Breast epithelium (tissue), 4 donors: ENCODE measurements around the gene REELD1. TPM values are rescaled to one million over a fixed set of nuclear protein-coding genes. Genes with fewer than 3 reads are reported as not detected.

Experiments
- DNase-seq, 2 donors: peaks; one replicate each; pipeline ENCODE4 v3.0.0-alpha.2; 2019; ENCODE audit warnings: low spot score in 2 of 2
- H3K27ac ChIP-seq, 2 donors: fragments of 200-600 bp; sonication (generic) in 1 of 2; one replicate each; pipeline ENCODE4 v1.5.1; 2016 to 2019; ENCODE audit warnings: mild to moderate bottlenecking in 1 of 2
- H3K27me3 ChIP-seq, 2 donors: fragments of 200-600 bp; sonication (generic) in 1 of 2; one replicate each; pipeline versions ENCODE4 v1.5.1 to v1.6.0; 2017 to 2019; ENCODE audit warnings: control low read depth in 1 of 2, mild to moderate bottlenecking in 1 of 2
- H3K36me3 ChIP-seq: fragments of 200-600 bp; one replicate; pipeline ENCODE4 v1.5.1; 2019
- H3K4me1 ChIP-seq, 2 donors: fragments of 200-600 bp; sonication (generic); one replicate each; pipeline ENCODE4 v1.5.1; 2016 to 2019; ENCODE audit warnings: control low read depth in 1 of 2
- H3K4me3 ChIP-seq, 3 donors: fragments of 200-600 bp; sonication (generic); 1 replicate in 2 of 3; 2 replicates in 1 of 3; pipeline ENCODE4 v1.5.1; 2016 to 2019; ENCODE audit warnings: mild to moderate bottlenecking in 3 of 3, moderate library complexity in 2 of 3
- H3K9me3 ChIP-seq, 2 donors: fragments of 200-600 bp; sonication (generic) in 1 of 2; one replicate each; pipeline ENCODE4 v1.5.1; 2016 to 2019; ENCODE audit warnings: control low read depth in 1 of 2
- POLR2A ChIP-seq: fragments of 450-650 bp; IDR thresholded peaks from one replicate; pipeline ENCODE4 v1.6.1; 2016; ENCODE audit warnings: antibody characterized with exemption, mild to moderate bottlenecking, moderate library complexity
- POLR2AphosphoS5 ChIP-seq, 3 donors: sonication (generic); formaldehyde crosslinking; IDR thresholded peaks; one replicate each; pipeline ENCODE4 v1.6.1; 2017; ENCODE audit warnings: antibody characterized with exemption in 3 of 3
- intact Hi-C: fragments of 100-400 bp; cut with DNase I; formaldehyde crosslinking; loops from one replicate; pipeline ENCODE4 v1.15.1; 2023; ENCODE audit warnings: low total_unique reads
- total RNA-seq, 3 donors: library from RNA; depleted of rRNA; stranded (reverse); fragments of >200 nt; gene quantifications; one replicate each; pipeline ENCODE4 v1.1.0, GENCODE V29; 2016
- TF ChIP-seq, protein P1 (sequence below), 3 donors: fragments of 450-650 bp; IDR thresholded peaks; one replicate each; pipeline ENCODE4 v1.5.1; 2016 to 2017; ENCODE audit warnings: antibody characterized with exemption in 3 of 3, mild to moderate bottlenecking in 3 of 3, moderate library complexity in 3 of 3

Gene REELD1
- total RNA-seq, 3 donors from 2014 or later: 0.73 to 1.3 (median 0.98) TPM

DNA sequence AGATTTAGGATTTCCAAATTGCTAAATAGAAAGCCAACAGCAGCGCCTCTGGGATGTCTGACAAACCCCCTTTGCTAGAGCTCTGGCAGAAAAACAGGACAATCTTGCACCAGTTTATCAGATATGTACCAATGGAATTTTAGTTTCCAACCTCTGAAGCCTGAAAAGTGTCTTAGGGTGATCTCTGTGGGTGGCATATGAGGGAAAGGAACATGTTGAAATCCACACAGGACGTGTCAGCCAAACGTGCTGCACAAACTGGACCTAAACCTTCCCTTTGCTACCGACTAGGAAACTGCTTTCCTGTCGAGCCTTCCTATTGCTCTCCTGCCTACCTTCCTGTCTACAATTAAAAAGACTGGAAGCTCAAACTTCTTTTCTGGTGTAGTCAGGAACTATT, 53.5 kb downstream of the REELD1 start:
- Histone ChIP-seq H3K4me3 (no peak overlapping the region), H3K27ac (no peak overlapping the region), H3K27me3 (no peaks in the 10 kb centered on the region), H3K36me3 (no peaks in the 10 kb centered on the region), H3K4me1 (no peaks in the 10 kb centered on the region), H3K9me3 (no peaks in the 10 kb centered on the region)
- intact Hi-C loops: no loop called here
- TF ChIP-seq POLR2A: no peak
- TF ChIP-seq, protein P1, sequence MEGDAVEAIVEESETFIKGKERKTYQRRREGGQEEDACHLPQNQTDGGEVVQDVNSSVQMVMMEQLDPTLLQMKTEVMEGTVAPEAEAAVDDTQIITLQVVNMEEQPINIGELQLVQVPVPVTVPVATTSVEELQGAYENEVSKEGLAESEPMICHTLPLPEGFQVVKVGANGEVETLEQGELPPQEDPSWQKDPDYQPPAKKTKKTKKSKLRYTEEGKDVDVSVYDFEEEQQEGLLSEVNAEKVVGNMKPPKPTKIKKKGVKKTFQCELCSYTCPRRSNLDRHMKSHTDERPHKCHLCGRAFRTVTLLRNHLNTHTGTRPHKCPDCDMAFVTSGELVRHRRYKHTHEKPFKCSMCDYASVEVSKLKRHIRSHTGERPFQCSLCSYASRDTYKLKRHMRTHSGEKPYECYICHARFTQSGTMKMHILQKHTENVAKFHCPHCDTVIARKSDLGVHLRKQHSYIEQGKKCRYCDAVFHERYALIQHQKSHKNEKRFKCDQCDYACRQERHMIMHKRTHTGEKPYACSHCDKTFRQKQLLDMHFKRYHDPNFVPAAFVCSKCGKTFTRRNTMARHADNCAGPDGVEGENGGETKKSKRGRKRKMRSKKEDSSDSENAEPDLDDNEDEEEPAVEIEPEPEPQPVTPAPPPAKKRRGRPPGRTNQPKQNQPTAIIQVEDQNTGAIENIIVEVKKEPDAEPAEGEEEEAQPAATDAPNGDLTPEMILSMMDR (IDR thresholded peaks at IDR 0.05): no peak
- no peak for TF ChIP-seq POLR2AphosphoS5 (IDR thresholded peaks at IDR 0.05)
- DNase-seq: no peak

DNA sequence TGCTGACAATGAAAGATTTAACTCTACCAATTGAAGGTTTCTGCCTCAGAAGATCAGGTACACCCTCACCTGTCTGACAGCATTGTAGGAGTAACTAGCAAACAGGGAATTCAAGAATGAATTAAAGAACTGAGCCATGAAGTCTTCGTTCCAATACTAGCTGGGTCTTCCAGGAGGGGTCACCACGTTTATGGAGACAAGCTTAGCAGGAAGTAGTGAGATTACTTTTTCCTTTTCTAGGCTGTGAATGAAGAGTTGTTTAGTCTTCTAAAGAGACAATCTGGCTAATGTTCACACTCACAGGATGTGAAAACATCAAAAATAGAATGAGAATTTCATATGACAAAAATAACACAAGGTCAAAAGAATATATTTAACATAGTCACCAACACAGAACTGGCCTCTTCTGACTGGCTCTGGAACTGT, 54.9 kb downstream of the REELD1 start:
- no peak overlapping the region for H3K4me3 ChIP-seq
- intact Hi-C loops: no loop called here
- H3K9me3 ChIP-seq: no peaks in the 10 kb centered on the region
- no peaks in the 10 kb centered on the region for H3K4me1 ChIP-seq
- TF ChIP-seq POLR2A: no peak
- no peak for TF ChIP-seq POLR2AphosphoS5 (IDR thresholded peaks at IDR 0.05)
- TF ChIP-seq, protein P1 (IDR thresholded peaks at IDR 0.05): no peak
- H3K27ac ChIP-seq: no peak overlapping the region
- H3K27me3 ChIP-seq: no peaks in the 10 kb centered on the region
- H3K36me3 ChIP-seq: no peaks in the 10 kb centered on the region
- DNase-seq: no peak

DNA sequence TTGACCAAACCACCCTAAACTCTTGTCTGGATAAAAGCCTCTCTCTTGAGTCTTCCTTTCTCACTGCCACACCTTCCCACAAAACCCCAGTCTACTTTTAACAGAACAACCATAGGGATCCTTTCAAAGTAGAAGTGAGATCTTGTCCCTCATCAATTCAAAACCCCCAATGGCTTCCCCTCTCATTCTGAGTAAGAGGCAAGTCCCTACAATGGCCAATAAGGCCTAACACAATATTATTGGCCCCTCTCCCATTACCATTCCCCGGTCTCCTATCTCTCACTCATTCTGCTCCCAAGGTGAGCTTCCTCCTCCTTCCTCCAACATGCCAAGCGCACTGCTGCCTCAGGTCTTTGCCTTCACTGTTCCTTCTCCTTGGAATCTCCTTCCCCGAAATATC, 57.1 kb downstream of the REELD1 start:
- Histone ChIP-seq H3K27me3 (no peaks in the 10 kb centered on the region), H3K9me3 (no peaks in the 10 kb centered on the region), H3K4me1 (no peaks in the 10 kb centered on the region), H3K4me3 (no peak overlapping the region), H3K27ac (no peak overlapping the region), H3K36me3 (no peaks in the 10 kb centered on the region)
- DNase-seq: no peak
- TF ChIP-seq POLR2AphosphoS5 (IDR thresholded peaks at IDR 0.05) (no peak), POLR2A (no peak)
- TF ChIP-seq, protein P1 (IDR thresholded peaks at IDR 0.05): no peak
- intact Hi-C loops: no loop called here

DNA sequence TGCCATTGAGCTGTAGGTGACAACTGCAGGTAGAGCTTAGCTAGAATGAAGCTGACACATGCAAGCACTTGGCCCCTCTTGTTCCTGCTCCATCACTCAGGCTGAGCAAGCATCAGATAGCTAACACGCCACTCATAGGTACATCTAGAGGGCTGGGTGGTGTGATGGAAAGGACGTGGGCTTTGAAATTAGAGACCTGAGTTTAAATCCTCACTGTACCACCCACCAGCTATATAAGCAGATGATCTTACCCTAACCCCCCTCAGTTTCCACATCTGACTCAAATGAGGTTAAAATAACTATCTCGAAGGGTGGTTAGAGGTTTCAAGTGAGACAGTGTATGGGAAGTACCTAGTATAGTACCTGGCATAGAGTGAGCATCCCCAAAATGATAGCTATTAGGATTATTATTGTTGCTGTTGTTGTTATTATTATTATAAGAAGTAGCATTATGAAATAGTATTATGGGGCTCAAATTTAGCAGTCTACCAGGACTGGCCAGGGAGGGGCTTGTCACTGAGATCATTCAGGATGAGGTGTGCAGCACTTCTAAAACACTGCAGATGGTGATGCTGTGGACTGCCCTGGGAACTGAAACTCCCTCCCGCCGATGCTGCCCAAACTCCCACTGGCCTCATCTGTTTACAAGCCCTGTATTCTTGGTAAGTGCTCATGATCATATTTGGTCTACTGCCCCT, 59.0 kb downstream of the REELD1 start:
- Histone ChIP-seq H3K27ac (no peak overlapping the region), H3K9me3 (no peaks in the 10 kb centered on the region), H3K27me3 (no peaks in the 10 kb centered on the region), H3K4me1 (no peaks in the 10 kb centered on the region), H3K36me3 (no peaks in the 10 kb centered on the region), H3K4me3 (no peak overlapping the region)
- TF ChIP-seq, protein P1 (IDR thresholded peaks at IDR 0.05): no peak
- no peak for TF ChIP-seq POLR2AphosphoS5 (IDR thresholded peaks at IDR 0.05)
- TF ChIP-seq POLR2A: no peak
- DNase-seq: no peak
- intact Hi-C loops: no loop called here

DNA sequence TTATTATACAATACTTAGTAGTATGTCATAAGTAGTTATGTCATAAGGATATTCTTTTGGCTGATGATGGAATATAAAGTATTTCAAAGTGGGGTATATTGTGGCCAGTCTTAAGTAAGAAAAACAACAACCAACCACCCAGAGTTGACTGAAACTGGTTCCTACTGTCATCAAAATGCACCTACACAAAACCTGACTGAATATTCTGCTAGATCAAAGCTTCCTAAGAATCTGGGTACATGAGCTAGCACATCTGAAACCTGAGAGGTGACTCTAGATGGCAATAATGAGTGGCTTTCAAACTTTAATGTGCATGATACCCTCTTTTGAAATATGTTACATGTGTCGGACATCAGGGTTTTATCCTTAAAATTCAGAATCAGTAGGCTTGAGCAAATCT, 60.4 kb downstream of the REELD1 start:
- H3K9me3 ChIP-seq: no peaks in the 10 kb centered on the region

More for the DNA sequence above, 60.4 kb downstream of the REELD1 start:
- H3K36me3 ChIP-seq: no peaks in the 10 kb centered on the region
- no peaks in the 10 kb centered on the region for H3K27me3 ChIP-seq
- DNase-seq: no peak
- H3K27ac ChIP-seq: no peak overlapping the region
- no peak for TF ChIP-seq POLR2AphosphoS5 (IDR thresholded peaks at IDR 0.05)
- TF ChIP-seq, protein P1 (IDR thresholded peaks at IDR 0.05): no peak
- TF ChIP-seq POLR2A: no peak
- intact Hi-C loops: no loop called here
- H3K4me3 ChIP-seq: no peak overlapping the region
- H3K4me1 ChIP-seq: peaks cover 0 to 3% of the 10 kb centered on the region in 2 donors
